ENCODE measurements around the gene PGK1.

- TF ChIP-seq CTCF (IDR thresholded peaks at IDR 0.05; ENCODE audit: insufficient read depth, low read length, poor library complexity, severe bottlenecking) (no peak), EZH2phosphoT487 (conservative IDR thresholded peaks at IDR 0.05; ENCODE audit: low read length) (no peak)
Observed at GRCh38 chrX:78116766-78117165, 12.7 kb downstream of the PGK1 start.

Measured in SU-DHL-6 (cell line).